GM19468 (cell line): ENCODE results near the gene CRPPA.
A peak's percentile ranks its signal among the peaks of the same experiment; 100 is the strongest.
"Not testable (repeated sequence)": the region's sequence is repeated elsewhere in the genome, so short reads cannot be mapped to it uniquely, and the experiment has no call there.

Experiments used
- ATAC-seq: cut with Tn5 transposase; IDR thresholded peaks from one replicate; pipeline ENCODE4 v1.9.1; 2021; ENCODE audit warnings: mild to moderate bottlenecking, moderate library complexity, moderate number of reproducible peaks; ENCODE audit not compliant: unreplicated experiment; ENCODE audit errors: extremely low read depth

Gene CRPPA

GRCh38 chr7:16421333-16422102, at the start of gene CRPPA:
TSS of gene CRPPA (minus strand) at chr7:16421538. CDS start at chr7:16421322, 216 bp downstream.
- peak; percentile 7 for ATAC-seq

GRCh38 chr7:16465469-16466361, 44.4 kb upstream of the CRPPA start, which contains the start of gene SOSTDC1:
TSS of gene SOSTDC1 (minus strand) at chr7:16465738. CDS start at chr7:16465668, 70 bp downstream.
- no peak for ATAC-seq

- no peak for ATAC-seq
These were observed 42.8 kb upstream of the CRPPA start for GRCh38 chr7:16463949-16464715.

GRCh38 chr7:16463520-16463919, 42.2 kb upstream of the CRPPA start:
- ATAC-seq = no peak

GRCh38 chr7:16462431-16462889, 41.1 kb upstream of the CRPPA start:
- ATAC-seq = no peak

GRCh38 chr7:16460789-16461493, 39.6 kb upstream of the CRPPA start:
- ATAC-seq = no peak

GRCh38 chr7:16456303-16456702, 35.0 kb upstream of the CRPPA start:
- ATAC-seq = not testable (repeated sequence)

GRCh38 chr7:16455591-16455990, 34.3 kb upstream of the CRPPA start:
- no peak for ATAC-seq

GRCh38 chr7:16450366-16450765, 29.0 kb upstream of the CRPPA start:
- no peak for ATAC-seq

- ATAC-seq = no peak
These were observed 26.5 kb upstream of the CRPPA start for GRCh38 chr7:16447876-16448275.

GRCh38 chr7:16446508-16446907, 25.2 kb upstream of the CRPPA start:
- ATAC-seq = no peak

- ATAC-seq = not testable (repeated sequence)
These were observed 22.5 kb upstream of the CRPPA start for GRCh38 chr7:16443871-16444270.

GRCh38 chr7:16438988-16439387, 17.6 kb upstream of the CRPPA start:
- no peak for ATAC-seq

GRCh38 chr7:16436306-16436705, 15.0 kb upstream of the CRPPA start:
- ATAC-seq = no peak

- no peak for ATAC-seq
These were observed 12.3 kb upstream of the CRPPA start for GRCh38 chr7:16433568-16434122.

- no peak for ATAC-seq
These were observed 11.0 kb upstream of the CRPPA start for GRCh38 chr7:16432425-16432731.

- no peak for ATAC-seq
These were observed 10.5 kb upstream of the CRPPA start for GRCh38 chr7:16431646-16432424.

- ATAC-seq = no peak
These were observed 8.8 kb upstream of the CRPPA start for GRCh38 chr7:16430133-16430532.

GRCh38 chr7:16428672-16429071, 7.3 kb upstream of the CRPPA start:
- ATAC-seq = no peak
